Calu3 (cell line): ENCODE data around the gene SLC41A3. TPM values are rescaled to one million over a fixed set of nuclear protein-coding genes. Genes with fewer than 3 reads are reported as not detected.

ENCODE experiments used
- BruUV-seq: library from RNA; stranded (reverse); fragments of 400-500 nt; replicated peaks from 2 replicates; lab custom pipeline; 2021; lab: Mats Ljungman, UMichigan
- CTCF ChIA-PET: fragments of 300-600 bp; sonication (Branson Sonifier 250); formaldehyde crosslinking; loops from one replicate; lab custom pipeline; 2022; ENCODE audit warnings: antibody characterized with exemption; lab: Charles Lee
- DNase-seq: peaks from one replicate; pipeline ENCODE4 v3.0.0; 2022
- H3K27ac Mint-ChIP-seq: one replicate; pipeline ENCODE4 v1.8.0; 2022; ENCODE audit warnings: mixed read lengths; ENCODE audit not compliant: unreplicated experiment
- H3K27me3 Mint-ChIP-seq: one replicate; pipeline ENCODE4 v1.8.0; 2022; ENCODE audit warnings: mixed read lengths; ENCODE audit not compliant: unreplicated experiment
- H3K36me3 Mint-ChIP-seq: one replicate; pipeline ENCODE4 v1.8.0; 2022; ENCODE audit warnings: mild to moderate bottlenecking, moderate library complexity, mixed read lengths; ENCODE audit not compliant: insufficient read depth, unreplicated experiment
- H3K4me1 Mint-ChIP-seq: one replicate; pipeline ENCODE4 v1.8.0; 2022; ENCODE audit warnings: mild to moderate bottlenecking, low read depth, mixed read lengths; ENCODE audit not compliant: unreplicated experiment
- H3K4me3 Mint-ChIP-seq: one replicate; pipeline ENCODE4 v1.8.0; 2022; ENCODE audit warnings: mild to moderate bottlenecking, low read depth, moderate library complexity, mixed read lengths; ENCODE audit not compliant: unreplicated experiment
- H3K9me3 Mint-ChIP-seq: one replicate; pipeline ENCODE4 v1.8.0; 2022; ENCODE audit warnings: low read depth, mixed read lengths; ENCODE audit not compliant: unreplicated experiment
- CTCF ChIP-seq: fragments of 200-600 bp; IDR thresholded peaks from one replicate; pipeline ENCODE4 v1.8.0; 2022; ENCODE audit warnings: antibody characterized with exemption; ENCODE audit not compliant: unreplicated experiment
- intact Hi-C: fragments of 100-400 bp; cut with micrococcal nuclease; formaldehyde crosslinking; loops from one replicate; pipeline ENCODE4 v1.10.0; 2022; ENCODE audit not compliant: unreplicated experiment
- total RNA-seq: library from RNA; stranded (reverse); gene quantifications from 2 replicates; pipeline ENCODE4 v1.2.3, GENCODE V29; 2022

SLC41A3 gene
- total RNA-seq, 1 experiment from 2014 or later, result 101 TPM

GRCh38 chr3:126057936-126058335 lies 26.0 kb downstream of the SLC41A3 start:
- Mint-ChIP-seq H3K27ac (no peak overlapping the region), H3K4me1 (peaks cover 21% of the 10 kb centered on the region), H3K36me3 (no peaks in the 10 kb centered on the region), H3K27me3 (no peaks in the 10 kb centered on the region), H3K9me3 (no peaks in the 10 kb centered on the region), H3K4me3 (no peak overlapping the region)
- intact Hi-C loops, result no loop called here
- no TSS peak for BruUV-seq
- DNase-seq, result no peak
- CTCF ChIA-PET, result no interaction called here
- no peak for TF ChIP-seq CTCF

- BruUV-seq, result no TSS peak
- DNase-seq, result no peak
- no peaks in the 10 kb centered on the region for H3K9me3 Mint-ChIP-seq
- H3K4me1 Mint-ChIP-seq, result peaks cover 21% of the 10 kb centered on the region
- no peak for TF ChIP-seq CTCF
- no peaks in the 10 kb centered on the region for H3K36me3 Mint-ChIP-seq
- CTCF ChIA-PET, result no interaction called here
- H3K27ac Mint-ChIP-seq, result no peak overlapping the region
- no peaks in the 10 kb centered on the region for H3K27me3 Mint-ChIP-seq
- H3K4me3 Mint-ChIP-seq, result no peak overlapping the region
- intact Hi-C loops, result no loop called here
Measured at GRCh38 chr3:126057501-126057819, 26.5 kb downstream of the SLC41A3 start.

GRCh38 chr3:126056681-126057500 lies 27.0 kb downstream of the SLC41A3 start:
- Mint-ChIP-seq H3K4me3 (no peak overlapping the region), H3K4me1 (peaks cover 21% of the 10 kb centered on the region), H3K9me3 (no peaks in the 10 kb centered on the region), H3K27ac (no peak overlapping the region), H3K27me3 (no peaks in the 10 kb centered on the region), H3K36me3 (no peaks in the 10 kb centered on the region)
- TF ChIP-seq CTCF, result no peak
- CTCF ChIA-PET, result no interaction called here
- BruUV-seq, result no TSS peak
- peak; percentile 62 for DNase-seq
- intact Hi-C loops, result no loop called here

GRCh38 chr3:126056088-126056487 lies 27.8 kb downstream of the SLC41A3 start:
- intact Hi-C loops, result no loop called here
- CTCF ChIA-PET, result no interaction called here
- H3K4me1 Mint-ChIP-seq, result peaks cover 21% of the 10 kb centered on the region
- H3K9me3 Mint-ChIP-seq, result no peaks in the 10 kb centered on the region
- H3K4me3 Mint-ChIP-seq, result no peak overlapping the region
- no peaks in the 10 kb centered on the region for H3K36me3 Mint-ChIP-seq
- no TSS peak for BruUV-seq
- no peaks in the 10 kb centered on the region for H3K27me3 Mint-ChIP-seq
- TF ChIP-seq CTCF, result no peak
- no peak overlapping the region for H3K27ac Mint-ChIP-seq
- no peak for DNase-seq
